Measurements from ENCODE around the gene SECTM1. TPM values are rescaled to one million over a fixed set of nuclear protein-coding genes. Genes with fewer than 3 reads are reported as not detected.

Gene SECTM1
- total and polyA plus RNA-seq, 9 of the 15 experiments (the other 6 are each of a cell fraction or from before 2014, with no cell fraction given), result 0.11 to 0.46 (median 0.18) TPM; not detected in 6

GRCh38 chr17:82358465-82359350 lies 25.1 kb upstream of the SECTM1 start, which contains the start of gene TEX19 (continued):
- TF ChIP-seq, protein P1, sequence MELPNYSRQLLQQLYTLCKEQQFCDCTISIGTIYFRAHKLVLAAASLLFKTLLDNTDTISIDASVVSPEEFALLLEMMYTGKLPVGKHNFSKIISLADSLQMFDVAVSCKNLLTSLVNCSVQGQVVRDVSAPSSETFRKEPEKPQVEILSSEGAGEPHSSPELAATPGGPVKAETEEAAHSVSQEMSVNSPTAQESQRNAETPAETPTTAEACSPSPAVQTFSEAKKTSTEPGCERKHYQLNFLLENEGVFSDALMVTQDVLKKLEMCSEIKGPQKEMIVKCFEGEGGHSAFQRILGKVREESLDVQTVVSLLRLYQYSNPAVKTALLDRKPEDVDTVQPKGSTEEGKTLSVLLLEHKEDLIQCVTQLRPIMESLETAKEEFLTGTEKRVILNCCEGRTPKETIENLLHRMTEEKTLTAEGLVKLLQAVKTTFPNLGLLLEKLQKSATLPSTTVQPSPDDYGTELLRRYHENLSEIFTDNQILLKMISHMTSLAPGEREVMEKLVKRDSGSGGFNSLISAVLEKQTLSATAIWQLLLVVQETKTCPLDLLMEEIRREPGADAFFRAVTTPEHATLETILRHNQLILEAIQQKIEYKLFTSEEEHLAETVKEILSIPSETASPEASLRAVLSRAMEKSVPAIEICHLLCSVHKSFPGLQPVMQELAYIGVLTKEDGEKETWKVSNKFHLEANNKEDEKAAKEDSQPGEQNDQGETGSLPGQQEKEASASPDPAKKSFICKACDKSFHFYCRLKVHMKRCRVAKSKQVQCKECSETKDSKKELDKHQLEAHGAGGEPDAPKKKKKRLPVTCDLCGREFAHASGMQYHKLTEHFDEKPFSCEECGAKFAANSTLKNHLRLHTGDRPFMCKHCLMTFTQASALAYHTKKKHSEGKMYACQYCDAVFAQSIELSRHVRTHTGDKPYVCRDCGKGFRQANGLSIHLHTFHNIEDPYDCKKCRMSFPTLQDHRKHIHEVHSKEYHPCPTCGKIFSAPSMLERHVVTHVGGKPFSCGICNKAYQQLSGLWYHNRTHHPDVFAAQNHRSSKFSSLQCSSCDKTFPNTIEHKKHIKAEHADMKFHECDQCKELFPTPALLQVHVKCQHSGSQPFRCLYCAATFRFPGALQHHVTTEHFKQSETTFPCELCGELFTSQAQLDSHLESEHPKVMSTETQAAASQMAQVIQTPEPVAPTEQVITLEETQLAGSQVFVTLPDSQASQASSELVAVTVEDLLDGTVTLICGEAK (IDR thresholded peaks at IDR 0.05), result no peak
- TF ChIP-seq, protein P1 (CRISPR knock-in tag; IDR thresholded peaks at IDR 0.05), result peak; percentile 59; the same call in 1 of the 2 replicates
- TF ChIP-seq XRCC3 (IDR thresholded peaks at IDR 0.05), result no peak
- TF ChIP-seq ZNF347 (CRISPR knock-in tag; IDR thresholded peaks at IDR 0.05; ENCODE audit: low read depth), result no peak
- TF ChIP-seq CHCHD3 (CRISPR knock-in tag; IDR thresholded peaks at IDR 0.05), result no peak
- TF ChIP-seq PCBP1 (IDR thresholded peaks at IDR 0.05; ENCODE audit: low read depth, low read length, poor library complexity, severe bottlenecking), result no peak
- no peak for TF ChIP-seq ETV5 (CRISPR knock-in tag; IDR thresholded peaks at IDR 0.05; ENCODE audit: low read depth)
- 0 out of 2 replicates have a peak, but pooled peaks have one; percentile 37 for TF ChIP-seq NBN (IDR thresholded peaks at IDR 0.05; ENCODE audit: low read depth)
- no peak for TF ChIP-seq CXXC5 (CRISPR knock-in tag; IDR thresholded peaks at IDR 0.05)
- no peak for TF ChIP-seq YBX1 (IDR thresholded peaks at IDR 0.05)
- peak; percentile 95; the same call in 1 of the 2 replicates for TF ChIP-seq FOXK1 (CRISPR knock-in tag; IDR thresholded peaks at IDR 0.05; ENCODE audit: borderline replicate concordance)
- no peak for TF ChIP-seq KLF6 (CRISPR knock-in tag; IDR thresholded peaks at IDR 0.05; ENCODE audit: borderline replicate concordance)
- no peak for TF ChIP-seq ZZZ3 (IDR thresholded peaks at IDR 0.05)
- no peak for TF ChIP-seq NR2F6 (CRISPR knock-in tag; IDR thresholded peaks at IDR 0.05)
- TF ChIP-seq COPS2 (conservative IDR thresholded peaks at IDR 0.05), result no peak
- no peak for TF ChIP-seq HDAC6 (IDR thresholded peaks at IDR 0.05; ENCODE audit: low read depth, low read length)
- TF ChIP-seq, protein P2, sequence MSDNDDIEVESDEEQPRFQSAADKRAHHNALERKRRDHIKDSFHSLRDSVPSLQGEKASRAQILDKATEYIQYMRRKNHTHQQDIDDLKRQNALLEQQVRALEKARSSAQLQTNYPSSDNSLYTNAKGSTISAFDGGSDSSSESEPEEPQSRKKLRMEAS (CRISPR knock-in tag; IDR thresholded peaks at IDR 0.05), result peak; percentile 93
- no peak for TF ChIP-seq RBM14 (IDR thresholded peaks at IDR 0.05; ENCODE audit: borderline replicate concordance, insufficient read depth, low read depth, low read length)
- TF ChIP-seq MAFF (IDR thresholded peaks at IDR 0.05; ENCODE audit: low read length), result peak; percentile 91
- peak in 1 of 2 experiments; percentile 83; a peak in 1 of 3 replicates for TF ChIP-seq CBX3 (IDR thresholded peaks at IDR 0.05; ENCODE audit: borderline replicate concordance in 1 of 2, low read length in 2 of 2)
